ENCODE measurements around the gene ICAM4. TPM values are rescaled to one million over a fixed set of nuclear protein-coding genes. Genes with fewer than 3 reads are reported as not detected.

Gene ICAM4
- total and polyA plus RNA-seq, 2 of the 13 experiments (the other 11 are each of a cell fraction or from before 2014, with no cell fraction given), result 2.9 to 4.0 TPM

DNA sequence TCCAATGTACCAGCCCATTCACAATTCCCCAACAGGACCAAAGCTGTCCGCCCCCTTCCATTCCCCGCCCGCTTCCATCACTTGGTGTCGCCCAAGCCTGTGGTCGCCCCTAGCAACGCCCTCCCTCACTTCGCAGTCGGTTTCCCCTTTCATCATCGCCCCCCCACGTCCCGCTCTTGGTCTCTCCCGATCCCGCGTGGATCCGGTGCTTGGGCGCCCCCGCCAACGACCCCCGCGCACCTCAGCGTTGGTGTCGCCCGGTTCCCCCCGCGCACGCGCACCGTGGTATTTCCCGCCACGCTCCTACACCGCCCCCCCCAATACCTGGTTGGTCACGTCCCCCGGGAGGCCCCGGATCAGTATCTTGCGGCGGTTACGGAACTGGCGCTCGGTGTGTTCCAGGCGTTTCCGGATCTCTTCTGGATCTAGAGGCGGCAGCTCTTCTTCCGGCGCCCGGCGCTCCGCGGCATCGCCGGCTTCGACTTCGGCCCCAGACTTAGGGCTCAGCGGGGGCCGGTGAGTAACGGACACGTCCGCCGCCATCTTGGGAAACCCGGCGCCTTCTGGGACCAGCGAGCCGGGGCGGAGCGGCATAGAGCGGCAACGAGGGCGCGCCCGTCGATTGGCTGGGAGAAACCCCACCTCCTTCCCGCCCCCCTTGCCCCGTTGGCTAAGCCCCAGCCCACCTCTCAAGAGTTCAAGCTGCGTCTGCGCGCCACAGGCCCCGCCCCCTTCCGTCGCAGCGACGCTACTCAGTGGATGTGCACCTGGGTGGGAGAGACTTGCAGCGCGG is 46.4 kb downstream of the ICAM4 start, which contains the start of gene RAVER1 (continued):
- TF ChIP-seq, protein P1, sequence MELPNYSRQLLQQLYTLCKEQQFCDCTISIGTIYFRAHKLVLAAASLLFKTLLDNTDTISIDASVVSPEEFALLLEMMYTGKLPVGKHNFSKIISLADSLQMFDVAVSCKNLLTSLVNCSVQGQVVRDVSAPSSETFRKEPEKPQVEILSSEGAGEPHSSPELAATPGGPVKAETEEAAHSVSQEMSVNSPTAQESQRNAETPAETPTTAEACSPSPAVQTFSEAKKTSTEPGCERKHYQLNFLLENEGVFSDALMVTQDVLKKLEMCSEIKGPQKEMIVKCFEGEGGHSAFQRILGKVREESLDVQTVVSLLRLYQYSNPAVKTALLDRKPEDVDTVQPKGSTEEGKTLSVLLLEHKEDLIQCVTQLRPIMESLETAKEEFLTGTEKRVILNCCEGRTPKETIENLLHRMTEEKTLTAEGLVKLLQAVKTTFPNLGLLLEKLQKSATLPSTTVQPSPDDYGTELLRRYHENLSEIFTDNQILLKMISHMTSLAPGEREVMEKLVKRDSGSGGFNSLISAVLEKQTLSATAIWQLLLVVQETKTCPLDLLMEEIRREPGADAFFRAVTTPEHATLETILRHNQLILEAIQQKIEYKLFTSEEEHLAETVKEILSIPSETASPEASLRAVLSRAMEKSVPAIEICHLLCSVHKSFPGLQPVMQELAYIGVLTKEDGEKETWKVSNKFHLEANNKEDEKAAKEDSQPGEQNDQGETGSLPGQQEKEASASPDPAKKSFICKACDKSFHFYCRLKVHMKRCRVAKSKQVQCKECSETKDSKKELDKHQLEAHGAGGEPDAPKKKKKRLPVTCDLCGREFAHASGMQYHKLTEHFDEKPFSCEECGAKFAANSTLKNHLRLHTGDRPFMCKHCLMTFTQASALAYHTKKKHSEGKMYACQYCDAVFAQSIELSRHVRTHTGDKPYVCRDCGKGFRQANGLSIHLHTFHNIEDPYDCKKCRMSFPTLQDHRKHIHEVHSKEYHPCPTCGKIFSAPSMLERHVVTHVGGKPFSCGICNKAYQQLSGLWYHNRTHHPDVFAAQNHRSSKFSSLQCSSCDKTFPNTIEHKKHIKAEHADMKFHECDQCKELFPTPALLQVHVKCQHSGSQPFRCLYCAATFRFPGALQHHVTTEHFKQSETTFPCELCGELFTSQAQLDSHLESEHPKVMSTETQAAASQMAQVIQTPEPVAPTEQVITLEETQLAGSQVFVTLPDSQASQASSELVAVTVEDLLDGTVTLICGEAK (IDR thresholded peaks at IDR 0.05), result no peak
- TF ChIP-seq, protein P1 (CRISPR knock-in tag; IDR thresholded peaks at IDR 0.05), result peak; percentile 33; the same call in 1 of the 2 replicates
- TF ChIP-seq POLR2AphosphoS5 (IDR thresholded peaks at IDR 0.05; ENCODE audit: low read depth, low read length) (peak; percentile 74), LCORL (IDR thresholded peaks at IDR 0.05) (no peak), LCORL (CRISPR knock-in tag; IDR thresholded peaks at IDR 0.05) (no peak; the same call in 1 of the 2 replicates), ZNF619 (CRISPR knock-in tag; IDR thresholded peaks at IDR 0.05) (peak; percentile 21; the same call in 1 of the 2 replicates), ZNF543 (CRISPR knock-in tag; IDR thresholded peaks at IDR 0.05) (peak; percentile 86; the same call in 1 of the 2 replicates), ZNF138 (CRISPR knock-in tag; IDR thresholded peaks at IDR 0.05; ENCODE audit: low read depth) (peak; percentile 81)
- TF ChIP-seq, protein P2, sequence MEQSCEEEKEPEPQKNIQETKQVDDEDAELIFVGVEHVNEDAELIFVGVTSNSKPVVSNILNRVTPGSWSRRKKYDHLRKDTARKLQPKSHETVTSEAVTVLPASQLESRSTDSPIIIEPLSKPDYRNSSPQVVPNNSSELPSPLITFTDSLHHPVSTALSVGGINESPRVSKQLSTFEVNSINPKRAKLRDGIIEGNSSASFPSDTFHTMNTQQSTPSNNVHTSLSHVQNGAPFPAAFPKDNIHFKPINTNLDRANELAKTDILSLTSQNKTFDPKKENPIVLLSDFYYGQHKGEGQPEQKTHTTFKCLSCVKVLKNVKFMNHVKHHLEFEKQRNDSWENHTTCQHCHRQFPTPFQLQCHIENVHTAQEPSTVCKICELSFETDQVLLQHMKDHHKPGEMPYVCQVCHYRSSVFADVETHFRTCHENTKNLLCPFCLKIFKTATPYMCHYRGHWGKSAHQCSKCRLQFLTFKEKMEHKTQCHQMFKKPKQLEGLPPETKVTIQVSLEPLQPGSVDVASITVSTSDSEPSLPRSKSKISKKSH (CRISPR knock-in tag; IDR thresholded peaks at IDR 0.05; ENCODE audit: borderline replicate concordance), result no peak; the same call in 1 of the 2 replicates
- TF ChIP-seq, protein P3, sequence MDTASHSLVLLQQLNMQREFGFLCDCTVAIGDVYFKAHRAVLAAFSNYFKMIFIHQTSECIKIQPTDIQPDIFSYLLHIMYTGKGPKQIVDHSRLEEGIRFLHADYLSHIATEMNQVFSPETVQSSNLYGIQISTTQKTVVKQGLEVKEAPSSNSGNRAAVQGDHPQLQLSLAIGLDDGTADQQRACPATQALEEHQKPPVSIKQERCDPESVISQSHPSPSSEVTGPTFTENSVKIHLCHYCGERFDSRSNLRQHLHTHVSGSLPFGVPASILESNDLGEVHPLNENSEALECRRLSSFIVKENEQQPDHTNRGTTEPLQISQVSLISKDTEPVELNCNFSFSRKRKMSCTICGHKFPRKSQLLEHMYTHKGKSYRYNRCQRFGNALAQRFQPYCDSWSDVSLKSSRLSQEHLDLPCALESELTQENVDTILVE (CRISPR knock-in tag; IDR thresholded peaks at IDR 0.05), result peak; percentile 65; the same call in 1 of the 2 replicates
- TF ChIP-seq, protein P4, sequence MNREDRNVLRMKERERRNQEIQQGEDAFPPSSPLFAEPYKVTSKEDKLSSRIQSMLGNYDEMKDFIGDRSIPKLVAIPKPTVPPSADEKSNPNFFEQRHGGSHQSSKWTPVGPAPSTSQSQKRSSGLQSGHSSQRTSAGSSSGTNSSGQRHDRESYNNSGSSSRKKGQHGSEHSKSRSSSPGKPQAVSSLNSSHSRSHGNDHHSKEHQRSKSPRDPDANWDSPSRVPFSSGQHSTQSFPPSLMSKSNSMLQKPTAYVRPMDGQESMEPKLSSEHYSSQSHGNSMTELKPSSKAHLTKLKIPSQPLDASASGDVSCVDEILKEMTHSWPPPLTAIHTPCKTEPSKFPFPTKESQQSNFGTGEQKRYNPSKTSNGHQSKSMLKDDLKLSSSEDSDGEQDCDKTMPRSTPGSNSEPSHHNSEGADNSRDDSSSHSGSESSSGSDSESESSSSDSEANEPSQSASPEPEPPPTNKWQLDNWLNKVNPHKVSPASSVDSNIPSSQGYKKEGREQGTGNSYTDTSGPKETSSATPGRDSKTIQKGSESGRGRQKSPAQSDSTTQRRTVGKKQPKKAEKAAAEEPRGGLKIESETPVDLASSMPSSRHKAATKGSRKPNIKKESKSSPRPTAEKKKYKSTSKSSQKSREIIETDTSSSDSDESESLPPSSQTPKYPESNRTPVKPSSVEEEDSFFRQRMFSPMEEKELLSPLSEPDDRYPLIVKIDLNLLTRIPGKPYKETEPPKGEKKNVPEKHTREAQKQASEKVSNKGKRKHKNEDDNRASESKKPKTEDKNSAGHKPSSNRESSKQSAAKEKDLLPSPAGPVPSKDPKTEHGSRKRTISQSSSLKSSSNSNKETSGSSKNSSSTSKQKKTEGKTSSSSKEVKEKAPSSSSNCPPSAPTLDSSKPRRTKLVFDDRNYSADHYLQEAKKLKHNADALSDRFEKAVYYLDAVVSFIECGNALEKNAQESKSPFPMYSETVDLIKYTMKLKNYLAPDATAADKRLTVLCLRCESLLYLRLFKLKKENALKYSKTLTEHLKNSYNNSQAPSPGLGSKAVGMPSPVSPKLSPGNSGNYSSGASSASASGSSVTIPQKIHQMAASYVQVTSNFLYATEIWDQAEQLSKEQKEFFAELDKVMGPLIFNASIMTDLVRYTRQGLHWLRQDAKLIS (CRISPR knock-in tag; IDR thresholded peaks at IDR 0.05), result no peak
